ENCODE measurements around the gene TPO.

Gene TPO

DNA sequence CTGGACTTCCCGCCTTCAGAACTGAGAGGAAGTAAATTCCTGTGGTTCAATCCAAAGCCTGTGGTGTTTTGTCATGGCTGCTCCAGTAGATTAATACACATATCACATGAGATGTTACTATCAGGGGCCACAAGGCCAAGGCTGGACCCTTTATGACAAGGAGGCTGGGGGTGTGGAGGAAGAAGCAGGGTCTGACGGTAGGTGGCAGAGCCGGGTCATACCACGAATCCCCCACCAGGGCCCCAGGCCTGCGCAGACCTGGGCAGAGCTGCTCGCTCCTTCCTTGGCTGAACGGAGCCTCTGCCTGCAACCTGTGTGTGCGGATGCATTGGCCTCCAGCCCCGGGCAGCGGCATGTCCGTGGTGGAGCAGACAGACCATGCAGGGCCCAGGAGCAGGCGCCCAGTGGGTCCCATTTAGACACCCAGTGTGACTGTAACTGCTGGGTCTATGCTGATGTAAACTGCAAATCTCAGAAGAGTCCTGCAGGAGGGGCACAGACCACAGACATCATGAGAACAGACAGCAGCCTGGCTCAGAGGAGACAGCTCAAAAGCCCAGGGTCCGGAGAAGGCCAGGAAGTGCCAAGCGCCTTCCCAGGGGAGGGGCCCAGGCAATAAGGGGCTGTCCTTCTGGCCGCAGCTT lies 175.8 kb downstream of the TPO start:
- no peak overlapping the region for H2AFZ ChIP-seq (ENCODE audit: low read length)
- no peak for DNase-seq
- H3K9ac ChIP-seq (ENCODE audit: low read length) = no peak overlapping the region
- H3K36me3 ChIP-seq (replicated peaks; ENCODE audit: insufficient read depth, low read length) = no peaks in the 10 kb centered on the region
- H3K4me1 ChIP-seq (ENCODE audit: low read length) = no peaks in the 10 kb centered on the region
- H3K27ac ChIP-seq (ENCODE audit: low read length) = no peak overlapping the region
- H4K20me1 ChIP-seq (ENCODE audit: insufficient read depth, low read length) = no peaks in the 10 kb centered on the region
- H3K4me3 ChIP-seq (ENCODE audit: low read length) = no peak overlapping the region
- H3K4me2 ChIP-seq (ENCODE audit: low read depth, low read length) = no peak overlapping the region
- no peaks in the 10 kb centered on the region for H3K27me3 ChIP-seq (replicated peaks; ENCODE audit: insufficient read depth, low read length)
- no peaks in the 10 kb centered on the region for H3K9me3 ChIP-seq (replicated peaks; ENCODE audit: insufficient read depth, low read length)
- TF ChIP-seq EZH2phosphoT487 (IDR thresholded peaks at IDR 0.05; ENCODE audit: low read length) = no peak
- TF ChIP-seq, protein P1, sequence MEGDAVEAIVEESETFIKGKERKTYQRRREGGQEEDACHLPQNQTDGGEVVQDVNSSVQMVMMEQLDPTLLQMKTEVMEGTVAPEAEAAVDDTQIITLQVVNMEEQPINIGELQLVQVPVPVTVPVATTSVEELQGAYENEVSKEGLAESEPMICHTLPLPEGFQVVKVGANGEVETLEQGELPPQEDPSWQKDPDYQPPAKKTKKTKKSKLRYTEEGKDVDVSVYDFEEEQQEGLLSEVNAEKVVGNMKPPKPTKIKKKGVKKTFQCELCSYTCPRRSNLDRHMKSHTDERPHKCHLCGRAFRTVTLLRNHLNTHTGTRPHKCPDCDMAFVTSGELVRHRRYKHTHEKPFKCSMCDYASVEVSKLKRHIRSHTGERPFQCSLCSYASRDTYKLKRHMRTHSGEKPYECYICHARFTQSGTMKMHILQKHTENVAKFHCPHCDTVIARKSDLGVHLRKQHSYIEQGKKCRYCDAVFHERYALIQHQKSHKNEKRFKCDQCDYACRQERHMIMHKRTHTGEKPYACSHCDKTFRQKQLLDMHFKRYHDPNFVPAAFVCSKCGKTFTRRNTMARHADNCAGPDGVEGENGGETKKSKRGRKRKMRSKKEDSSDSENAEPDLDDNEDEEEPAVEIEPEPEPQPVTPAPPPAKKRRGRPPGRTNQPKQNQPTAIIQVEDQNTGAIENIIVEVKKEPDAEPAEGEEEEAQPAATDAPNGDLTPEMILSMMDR (IDR thresholded peaks at IDR 0.05; ENCODE audit: low read length) = peak; percentile 13; the same call in 1 of the 2 replicates
- no peak for TF ChIP-seq EZH2 (optimal IDR thresholded peaks at IDR 0.05; ENCODE audit: low read depth, low read length)
- H3K9me2 ChIP-seq (replicated peaks; ENCODE audit: insufficient read depth, low read length) = no peaks in the 10 kb centered on the region
- no peaks in the 10 kb centered on the region for H3K79me2 ChIP-seq (ENCODE audit: low read length)
- H3F3A ChIP-seq (ENCODE audit: insufficient read depth, low read length) = no peaks in the 10 kb centered on the region

GRCh38 chr2:1590596-1591460 lies 177.6 kb downstream of the TPO start:
- no peak overlapping the region for H2AFZ ChIP-seq (ENCODE audit: low read length)
- DNase-seq = no peak
- no peak overlapping the region for H3K4me2 ChIP-seq (ENCODE audit: low read depth, low read length)
- H4K20me1 ChIP-seq (ENCODE audit: insufficient read depth, low read length) = no peaks in the 10 kb centered on the region
- no peak overlapping the region for H3K4me3 ChIP-seq (ENCODE audit: low read length)
- H3K4me1 ChIP-seq (ENCODE audit: low read length) = no peaks in the 10 kb centered on the region
- no peaks in the 10 kb centered on the region for H3K9me3 ChIP-seq (replicated peaks; ENCODE audit: insufficient read depth, low read length)
- H3K27me3 ChIP-seq (replicated peaks; ENCODE audit: insufficient read depth, low read length) = no peaks in the 10 kb centered on the region
- H3F3A ChIP-seq (ENCODE audit: insufficient read depth, low read length) = no peaks in the 10 kb centered on the region
- no peak overlapping the region for H3K27ac ChIP-seq (ENCODE audit: low read length)
- no peak for TF ChIP-seq EZH2 (optimal IDR thresholded peaks at IDR 0.05; ENCODE audit: low read depth, low read length)
- TF ChIP-seq, protein P1 (IDR thresholded peaks at IDR 0.05; ENCODE audit: low read length) = no peak
- TF ChIP-seq EZH2phosphoT487 (IDR thresholded peaks at IDR 0.05; ENCODE audit: low read length) = no peak
- H3K79me2 ChIP-seq (ENCODE audit: low read length) = no peaks in the 10 kb centered on the region
- H3K9me2 ChIP-seq (replicated peaks; ENCODE audit: insufficient read depth, low read length) = no peaks in the 10 kb centered on the region
- no peak overlapping the region for H3K9ac ChIP-seq (ENCODE audit: low read length)
- H3K36me3 ChIP-seq (replicated peaks; ENCODE audit: insufficient read depth, low read length) = no peaks in the 10 kb centered on the region

- Histone ChIP-seq H3K4me2 (ENCODE audit: low read depth, low read length) (no peak overlapping the region), H3K27ac (ENCODE audit: low read length) (no peak overlapping the region), H3K4me3 (ENCODE audit: low read length) (no peak overlapping the region), H3F3A (ENCODE audit: insufficient read depth, low read length) (no peaks in the 10 kb centered on the region), H4K20me1 (ENCODE audit: insufficient read depth, low read length) (no peaks in the 10 kb centered on the region), H3K79me2 (ENCODE audit: low read length) (no peaks in the 10 kb centered on the region), H3K9me2 (replicated peaks; ENCODE audit: insufficient read depth, low read length) (no peaks in the 10 kb centered on the region), H3K4me1 (ENCODE audit: low read length) (no peaks in the 10 kb centered on the region), H2AFZ (ENCODE audit: low read length) (no peak overlapping the region), H3K9me3 (replicated peaks; ENCODE audit: insufficient read depth, low read length) (no peaks in the 10 kb centered on the region), H3K27me3 (replicated peaks; ENCODE audit: insufficient read depth, low read length) (no peaks in the 10 kb centered on the region), H3K36me3 (replicated peaks; ENCODE audit: insufficient read depth, low read length) (no peaks in the 10 kb centered on the region), H3K9ac (ENCODE audit: low read length) (no peak overlapping the region)
- DNase-seq = no peak
- TF ChIP-seq, protein P1 (IDR thresholded peaks at IDR 0.05; ENCODE audit: low read length) = no peak
- TF ChIP-seq EZH2 (optimal IDR thresholded peaks at IDR 0.05; ENCODE audit: low read depth, low read length) (no peak), EZH2phosphoT487 (IDR thresholded peaks at IDR 0.05; ENCODE audit: low read length) (no peak)
Measured at GRCh38 chr2:1591461-1591770, 178.2 kb downstream of the TPO start.

Measured in MM.1S (cell line).